H9 (cell line): Measurements from ENCODE around the gene ANKIB1. TPM values are rescaled to one million over a fixed set of nuclear protein-coding genes. Genes with fewer than 3 reads are reported as not detected.

Source experiments
- DNase-seq: peaks from one replicate; pipeline ENCODE4 v3.0.0-alpha.2; 2017
- H2AFZ ChIP-seq: one replicate; pipeline ENCODE4 v1.6.1; 2013; ENCODE audit warnings: mild to moderate bottlenecking, low read length, control low read depth, moderate library complexity
- H2AK5ac ChIP-seq: 2 replicates; pipeline ENCODE4 v1.6.1; 2013; ENCODE audit warnings: low read length, control low read depth, mixed read lengths; ENCODE audit not compliant: insufficient read length
- H2BK120ac ChIP-seq: one replicate; pipeline ENCODE4 v1.6.1; 2013; ENCODE audit warnings: low read depth, mild to moderate bottlenecking, low read length, control low read depth, inconsistent platforms; ENCODE audit not compliant: poor library complexity, severe bottlenecking
- H2BK12ac ChIP-seq: 2 replicates; pipeline ENCODE4 v1.6.1; 2013; ENCODE audit warnings: low read length, control low read depth, mixed read lengths, low read depth; ENCODE audit not compliant: insufficient read length
- H2BK15ac ChIP-seq: 2 replicates; pipeline ENCODE4 v1.6.1; 2013; ENCODE audit warnings: low read depth, low read length, control low read depth
- H2BK20ac ChIP-seq: one replicate; pipeline ENCODE4 v1.6.1; 2013; ENCODE audit warnings: low read depth, mild to moderate bottlenecking, low read length, control low read depth, inconsistent platforms; ENCODE audit not compliant: poor library complexity, severe bottlenecking
- H2BK5ac ChIP-seq: 2 replicates; pipeline ENCODE4 v1.6.1; 2013; ENCODE audit warnings: low read length, control low read depth, mixed read lengths; ENCODE audit not compliant: insufficient read length
- H3K14ac ChIP-seq: 2 replicates; pipeline ENCODE4 v1.6.1; 2013; ENCODE audit warnings: low read length, control low read depth; ENCODE audit not compliant: insufficient read depth
- H3K18ac ChIP-seq: 2 replicates; pipeline ENCODE4 v1.6.1; 2013; ENCODE audit warnings: low read depth, mild to moderate bottlenecking, mixed read lengths, low read length, control low read depth; ENCODE audit not compliant: insufficient read length
- H3K23ac ChIP-seq: 2 replicates; pipeline ENCODE4 v1.6.1; 2013; ENCODE audit warnings: low read length, control low read depth, mixed read lengths, low read depth; ENCODE audit not compliant: insufficient read length
- H3K23me2 ChIP-seq: 2 replicates; pipeline ENCODE4 v1.6.1; 2013; ENCODE audit warnings: low read depth, mild to moderate bottlenecking, mixed read lengths, low read length, control low read depth; ENCODE audit not compliant: insufficient read length, poor library complexity, severe bottlenecking
- H3K27ac ChIP-seq: 2 replicates; pipeline ENCODE4 v1.5.1; 2013; ENCODE audit warnings: low read length, control low read depth, mixed read lengths, low read depth; ENCODE audit not compliant: insufficient read length
- H3K27me3 ChIP-seq: 2 replicates; pipeline ENCODE4 v1.6.1; 2013; ENCODE audit warnings: low read length, control low read depth, inconsistent platforms; ENCODE audit not compliant: insufficient read depth
- H3K4ac ChIP-seq: 2 replicates; pipeline ENCODE4 v1.6.1; 2013; ENCODE audit warnings: low read depth, mild to moderate bottlenecking, control low read depth, inconsistent platforms, low read length, moderate library complexity
- H3K4me1 ChIP-seq: 2 replicates; pipeline ENCODE4 v1.6.1; 2013; ENCODE audit warnings: low read length, control low read depth, inconsistent platforms; ENCODE audit not compliant: insufficient read depth
- H3K4me2 ChIP-seq: 2 replicates; pipeline ENCODE4 v1.6.1; 2013; ENCODE audit warnings: low read length, control low read depth, mixed read lengths; ENCODE audit not compliant: insufficient read length, insufficient read depth
- H3K56ac ChIP-seq: 2 replicates; pipeline ENCODE4 v1.6.1; 2013; ENCODE audit warnings: low read depth, mild to moderate bottlenecking, mixed read lengths, low read length, control low read depth; ENCODE audit not compliant: insufficient read length
- H3K79me1 ChIP-seq: 2 replicates; pipeline ENCODE4 v1.6.1; 2013; ENCODE audit warnings: low read depth, mild to moderate bottlenecking, moderate library complexity, low read length, control low read depth, inconsistent platforms; ENCODE audit not compliant: insufficient read depth, poor library complexity, severe bottlenecking
- H3K79me2 ChIP-seq: 2 replicates; pipeline ENCODE4 v1.6.1; 2013; ENCODE audit warnings: low read length, control low read depth, inconsistent platforms; ENCODE audit not compliant: insufficient read depth
- H3K9ac ChIP-seq: 2 replicates; pipeline ENCODE4 v1.6.1; 2013; ENCODE audit warnings: low read length, control low read depth, mixed read lengths; ENCODE audit not compliant: insufficient read length; ENCODE audit errors: extremely low read depth
- H3K9me3 ChIP-seq: one replicate; pipeline ENCODE4 v1.6.1; 2013; ENCODE audit warnings: low read depth, low read length, inconsistent platforms; ENCODE audit not compliant: control insufficient read depth
- H3T11ph ChIP-seq: one replicate; pipeline ENCODE4 v1.6.1; 2013; ENCODE audit warnings: mild to moderate bottlenecking, low read length, control low read depth, inconsistent platforms
- H4K20me1 ChIP-seq: one replicate; pipeline ENCODE4 v1.6.1; 2013; ENCODE audit not compliant: control insufficient read depth, insufficient read length, insufficient read depth
- H4K5ac ChIP-seq: 2 replicates; pipeline ENCODE4 v1.6.1; 2013; ENCODE audit warnings: low read depth, mild to moderate bottlenecking, mixed read lengths, low read length, control low read depth; ENCODE audit not compliant: insufficient read length
- H4K8ac ChIP-seq: replicated peaks from 2 replicates; pipeline ENCODE4 v1.6.1; 2013; ENCODE audit warnings: low read length, control low read depth, mixed read lengths, low read depth; ENCODE audit not compliant: insufficient read length
- H4K91ac ChIP-seq: 2 replicates; pipeline ENCODE4 v1.6.1; 2013; ENCODE audit warnings: low read depth, mild to moderate bottlenecking, moderate library complexity, mixed read lengths, low read length, control low read depth; ENCODE audit not compliant: insufficient read length
- H3K27ac Mint-ChIP-seq, 3 experiments: 2 replicates in 2 of 3; 3 replicates in 1 of 3; pipeline ENCODE4 v1.8.0; 2020 to 2021; ENCODE audit warnings: mixed read lengths in 3 of 3, mild to moderate bottlenecking in 1 of 3, moderate library complexity in 1 of 3
- H3K27me3 Mint-ChIP-seq: 2 replicates; pipeline ENCODE4 v1.8.0; 2021; ENCODE audit warnings: low read depth, mild to moderate bottlenecking, moderate library complexity, mixed read lengths
- H3K36me3 Mint-ChIP-seq, 3 experiments: 2 replicates in 2 of 3; 3 replicates in 1 of 3; pipeline ENCODE4 v1.8.0; 2020 to 2021; ENCODE audit warnings: low read depth in 3 of 3, mixed read lengths in 3 of 3; ENCODE audit not compliant: insufficient read depth in 1 of 3
- H3K4me1 Mint-ChIP-seq, 2 experiments: 2 replicates each; pipeline ENCODE4 v1.8.0; 2020; ENCODE audit warnings: mixed read lengths in 2 of 2
- H3K4me3 Mint-ChIP-seq, 2 experiments: 2 replicates in 1 of 2; 3 replicates in 1 of 2; pipeline ENCODE4 v1.8.0; 2020 to 2021; ENCODE audit warnings: mild to moderate bottlenecking in 2 of 2, mixed read lengths in 2 of 2, moderate library complexity in 1 of 2
- H3K9me3 Mint-ChIP-seq, 2 experiments: 2 replicates in 1 of 2; 3 replicates in 1 of 2; pipeline ENCODE4 v1.8.0; 2020; ENCODE audit warnings: mild to moderate bottlenecking in 2 of 2, mixed read lengths in 2 of 2, moderate library complexity in 1 of 2
- WGBS: extraction: QIAGEN DNeasy Blood & Tissue Kit; methylation state at CpG from one replicate; pipeline ENCODE4 v1.1.7; 2013; ENCODE audit warnings: missing lambda C conversion rate, low lambda C conversion rate, mixed read lengths; ENCODE audit not compliant: insufficient read length; ENCODE audit errors: extremely low coverage; 5-methylcytosine and 5-hydroxymethylcytosine counted together
- total RNA-seq: library from RNA; stranded (reverse); gene quantifications from 2 replicates; pipeline ENCODE4 v1.2.1, GENCODE V29; 2021
- TF ChIP-seq, protein P1 (sequence below): fragments of 200-600 bp; sonication (generic); conservative IDR thresholded peaks from 3 replicates; pipeline ENCODE4 v1.8.0; 2021; ENCODE audit warnings: antibody characterized with exemption, mild to moderate bottlenecking

Gene ANKIB1
- total RNA-seq, 1 experiment from 2014 or later, result 42.0 TPM

- Histone ChIP-seq H4K5ac (no peak overlapping the region), H2BK20ac (no peak overlapping the region), H2BK120ac (no peak overlapping the region), H3K23me2 (no peaks in the 10 kb centered on the region), H2AFZ (no peak overlapping the region), H3K4me1 (peaks cover 2% of the 10 kb centered on the region; the same call in 1 of the 2 replicates), H3K14ac (no peak overlapping the region), H3K79me1 (no peaks in the 10 kb centered on the region), H3K79me2 (peaks cover 2% of the 10 kb centered on the region; the same call in 1 of the 2 replicates), H4K8ac (no peak overlapping the region), H2BK15ac (no peak overlapping the region), H3K9me3 (no peaks in the 10 kb centered on the region), H2BK5ac (no peak overlapping the region), H3K18ac (no peak overlapping the region), H4K20me1 (no peaks in the 10 kb centered on the region), H3K27ac (no peak overlapping the region), H3K27me3 (no peaks in the 10 kb centered on the region), H3K23ac (no peak overlapping the region), H3K4me2 (no peak overlapping the region), H4K91ac (no peak overlapping the region), H3T11ph (no peak overlapping the region), H2BK12ac (no peak overlapping the region), H3K9ac (no peak overlapping the region), H3K56ac (no peak overlapping the region), H3K4ac (no peak overlapping the region), H2AK5ac (no peak overlapping the region)
- Mint-ChIP-seq H3K27ac (no peak overlapping the region), H3K9me3 (no peaks in the 10 kb centered on the region), H3K4me3 (no peak overlapping the region), H3K36me3 (peaks cover 0 to 3% (median under 1%) of the 10 kb centered on the region in 3 experiments; a peak in 3 of 7 replicates), H3K4me1 (peaks cover 13 to 15% of the 10 kb centered on the region in 2 experiments), H3K27me3 (no peaks in the 10 kb centered on the region)
- WGBS, result no CpG with 5 or more reads among the region's 4 CpGs
- DNase-seq, result no peak
- TF ChIP-seq, protein P1, sequence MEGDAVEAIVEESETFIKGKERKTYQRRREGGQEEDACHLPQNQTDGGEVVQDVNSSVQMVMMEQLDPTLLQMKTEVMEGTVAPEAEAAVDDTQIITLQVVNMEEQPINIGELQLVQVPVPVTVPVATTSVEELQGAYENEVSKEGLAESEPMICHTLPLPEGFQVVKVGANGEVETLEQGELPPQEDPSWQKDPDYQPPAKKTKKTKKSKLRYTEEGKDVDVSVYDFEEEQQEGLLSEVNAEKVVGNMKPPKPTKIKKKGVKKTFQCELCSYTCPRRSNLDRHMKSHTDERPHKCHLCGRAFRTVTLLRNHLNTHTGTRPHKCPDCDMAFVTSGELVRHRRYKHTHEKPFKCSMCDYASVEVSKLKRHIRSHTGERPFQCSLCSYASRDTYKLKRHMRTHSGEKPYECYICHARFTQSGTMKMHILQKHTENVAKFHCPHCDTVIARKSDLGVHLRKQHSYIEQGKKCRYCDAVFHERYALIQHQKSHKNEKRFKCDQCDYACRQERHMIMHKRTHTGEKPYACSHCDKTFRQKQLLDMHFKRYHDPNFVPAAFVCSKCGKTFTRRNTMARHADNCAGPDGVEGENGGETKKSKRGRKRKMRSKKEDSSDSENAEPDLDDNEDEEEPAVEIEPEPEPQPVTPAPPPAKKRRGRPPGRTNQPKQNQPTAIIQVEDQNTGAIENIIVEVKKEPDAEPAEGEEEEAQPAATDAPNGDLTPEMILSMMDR, result no peak
These were observed 29.6 kb downstream of the ANKIB1 start for GRCh38 chr7:92275327-92275726.
